Cortex of kidney (tissue), 1 donor: Measurements from ENCODE around the gene ABCB8.
"Not testable (repeated sequence)": the region's sequence is repeated elsewhere in the genome, so short reads cannot be mapped to it uniquely, and the experiment has no call there.

Experiments used
- DNase-seq: peaks from one replicate; lab custom pipeline; 2025; lab: John Stamatoyannopoulos, UW

The ABCB8 gene

GRCh38 chr7:151035026-151035717 is 6.9 kb downstream of the ABCB8 start:
- DNase-seq = no peak

- no peak for DNase-seq
These were observed 7.7 kb downstream of the ABCB8 start for GRCh38 chr7:151035902-151036301.

- no peak for DNase-seq
These were observed 10.9 kb downstream of the ABCB8 start for GRCh38 chr7:151038951-151039849.

GRCh38 chr7:151039850-151040548 is 11.7 kb downstream of the ABCB8 start:
- DNase-seq = no peak

GRCh38 chr7:151040616-151041375 is 12.5 kb downstream of the ABCB8 start:
- DNase-seq = no peak

- DNase-seq = not testable (repeated sequence)
These were observed 15.2 kb downstream of the ABCB8 start for GRCh38 chr7:151043449-151043848.

GRCh38 chr7:151043959-151044358 is 15.7 kb downstream of the ABCB8 start:
- no peak for DNase-seq

- DNase-seq = no peak
These were observed 17.0 kb downstream of the ABCB8 start for GRCh38 chr7:151045262-151045661.

GRCh38 chr7:151045967-151046366 is 17.7 kb downstream of the ABCB8 start:
- no peak for DNase-seq

GRCh38 chr7:151046603-151047573 is 18.6 kb downstream of the ABCB8 start:
- DNase-seq = no peak

GRCh38 chr7:151047976-151048815 is 19.9 kb downstream of the ABCB8 start, which contains the start of gene ASIC3:
ASIC3 (plus strand) TSS chr7:151048531; CDS start chr7:151048886, 355 bp downstream.
- no peak for DNase-seq

- no peak for DNase-seq
These were observed 20.7 kb downstream of the ABCB8 start for GRCh38 chr7:151048911-151049463.

- DNase-seq = no peak
These were observed 22.9 kb downstream of the ABCB8 start for GRCh38 chr7:151051108-151051507.

GRCh38 chr7:151053096-151053495 is 24.8 kb downstream of the ABCB8 start:
- DNase-seq = no peak

- DNase-seq = no peak
These were observed 25.5 kb downstream of the ABCB8 start for GRCh38 chr7:151053751-151054150.

- DNase-seq = no peak
These were observed 28.0 kb downstream of the ABCB8 start for GRCh38 chr7:151056283-151056665.

- DNase-seq = no peak
These were observed 28.6 kb downstream of the ABCB8 start for GRCh38 chr7:151056666-151057505.

GRCh38 chr7:151057506-151057988 is 29.3 kb downstream of the ABCB8 start, which contains the start of gene CDK5:
CDK5 (minus strand) TSS chr7:151057897; CDS start chr7:151057848, 49 bp downstream.
- no peak for DNase-seq
